ENCODE data around the gene CELF4.

Gene CELF4

GRCh38 chr18:37307181-37307580, 258.4 kb downstream of the CELF4 start:
- DNase-seq: no peak

- no peak for DNase-seq
Measured at GRCh38 chr18:37306432-37306831, 259.2 kb downstream of the CELF4 start.

- no peak for DNase-seq
Measured at GRCh38 chr18:37305066-37305465, 260.5 kb downstream of the CELF4 start.

- no peak for DNase-seq
Measured at GRCh38 chr18:37304012-37304680, 261.5 kb downstream of the CELF4 start.

- no peak for DNase-seq
Measured at GRCh38 chr18:37303009-37303408, 262.6 kb downstream of the CELF4 start.

- DNase-seq: no peak
Measured at GRCh38 chr18:37302519-37302918, 263.1 kb downstream of the CELF4 start.

GRCh38 chr18:37299471-37300304, 265.9 kb downstream of the CELF4 start:
- no peak for DNase-seq

- no peak for DNase-seq
Measured at GRCh38 chr18:37298816-37299215, 266.8 kb downstream of the CELF4 start.

GRCh38 chr18:37297106-37297505, 268.5 kb downstream of the CELF4 start:
- no peak for DNase-seq

- DNase-seq: no peak
Measured at GRCh38 chr18:37294951-37295350, 270.6 kb downstream of the CELF4 start.

GRCh38 chr18:37293359-37293758, 272.2 kb downstream of the CELF4 start:
- DNase-seq: no peak

GRCh38 chr18:37289423-37289822, 276.2 kb downstream of the CELF4 start:
- no peak for DNase-seq

GRCh38 chr18:37287601-37288000, 278.0 kb downstream of the CELF4 start:
- no peak for DNase-seq

- DNase-seq: no peak
Measured at GRCh38 chr18:37286801-37287200, 278.8 kb downstream of the CELF4 start.

- DNase-seq: no peak
Measured at GRCh38 chr18:37285825-37286224, 279.8 kb downstream of the CELF4 start.

- no peak for DNase-seq
Measured at GRCh38 chr18:37284260-37284659, 281.3 kb downstream of the CELF4 start.

GRCh38 chr18:37282386-37283037, 283.1 kb downstream of the CELF4 start:
- DNase-seq: no peak

- no peak for DNase-seq
Measured at GRCh38 chr18:37280701-37281393, 284.8 kb downstream of the CELF4 start.

GRCh38 chr18:37277804-37278203, 287.8 kb downstream of the CELF4 start:
- no peak for DNase-seq

GRCh38 chr18:37276111-37276890, 289.3 kb downstream of the CELF4 start:
- no peak for DNase-seq

- no peak for DNase-seq
Measured at GRCh38 chr18:37275237-37275741, 290.3 kb downstream of the CELF4 start.
